Measurements from ENCODE around the gene CARD11.
"Not testable (repeated sequence)": the region's sequence is repeated elsewhere in the genome, so short reads cannot be mapped to it uniquely, and the experiment has no call there.

The CARD11 gene

DNA sequence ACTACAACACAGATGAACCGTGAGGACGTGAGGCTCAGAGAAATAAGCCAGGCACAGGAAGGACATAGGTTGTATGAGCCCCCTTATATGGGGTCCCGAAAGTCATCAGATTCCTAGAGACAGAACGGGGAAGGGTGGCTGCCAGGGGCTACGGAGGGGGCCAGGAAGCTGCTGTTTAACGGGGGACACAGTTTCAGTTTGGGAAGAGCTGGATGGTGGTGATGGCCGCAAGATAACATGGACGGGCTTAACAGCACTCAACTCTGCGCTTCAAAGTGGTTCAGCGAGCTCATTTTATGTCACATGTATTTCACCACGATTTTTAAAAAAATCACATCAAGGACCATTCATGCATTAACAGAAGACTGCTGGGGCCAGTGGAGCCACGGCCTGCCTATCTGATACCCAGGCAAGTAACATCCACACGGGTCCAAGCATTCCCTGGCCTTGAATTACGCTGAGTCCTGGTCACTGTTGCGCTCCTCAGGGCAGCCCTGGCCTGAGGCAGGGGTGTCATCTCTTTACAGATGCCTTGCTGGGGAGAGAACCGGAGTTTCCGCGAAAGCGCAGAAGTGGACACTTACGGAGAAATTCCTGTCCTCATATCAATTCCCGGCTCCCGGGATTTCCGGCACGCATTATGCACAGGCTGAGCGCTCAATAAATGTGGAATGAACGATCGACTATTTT, 1.5 kb downstream of the CARD11 start:
- Histone ChIP-seq H3K4ac (ENCODE audit: low read depth, low read length) (no peak overlapping the region), H3K27ac (ENCODE audit: low read depth, low read length) (no peak overlapping the region), H2AK5ac (ENCODE audit: low read length) (no peak overlapping the region), H3K4me2 (ENCODE audit: low read length) (no peak overlapping the region), H4K8ac (ENCODE audit: low read depth, low read length) (no peak overlapping the region), H3K18ac (ENCODE audit: low read length) (no peak overlapping the region), H3K14ac (ENCODE audit: low read length) (no peak overlapping the region), H3K79me2 (ENCODE audit: control insufficient read depth, insufficient read depth, low read length, poor library complexity) (no peaks in the 10 kb centered on the region), H4K91ac (ENCODE audit: low read depth, low read length) (no peak overlapping the region), H4K12ac (ENCODE audit: low read depth, low read length) (no peak overlapping the region), H3K4me1 (ENCODE audit: control insufficient read depth in 1 of 2, insufficient read depth in 2 of 2, low read length in 2 of 2) (peaks cover 0 to 5% of the 10 kb centered on the region in 2 experiments), H3K36me3 (ENCODE audit: control insufficient read depth in 1 of 2, insufficient read depth in 2 of 2, low read length in 2 of 2) (no peaks in the 10 kb centered on the region), H3K23ac (ENCODE audit: low read length) (no peak overlapping the region), H3K27me3 (ENCODE audit: insufficient read depth, low read length) (no peaks in the 10 kb centered on the region), H2BK5ac (ENCODE audit: low read depth, low read length, poor library complexity) (no peak overlapping the region), H3K9ac (ENCODE audit: low read length) (no peak overlapping the region), H3K9me3 (ENCODE audit: insufficient read depth, low read depth, low read length) (peaks cover 2% of the 10 kb centered on the region), H2BK12ac (ENCODE audit: low read length) (no peak overlapping the region), H2BK120ac (ENCODE audit: insufficient read depth, low read length, poor library complexity) (no peak overlapping the region), H3K4me3 (ENCODE audit: low read depth, low read length) (no peak overlapping the region), H3K79me1 (ENCODE audit: low read length) (no peaks in the 10 kb centered on the region), H2AFZ (ENCODE audit: insufficient read depth, low read length, poor library complexity) (no peak overlapping the region)
- DNase-seq: no peak
- no CpG with 5 or more reads among the region's 27 CpGs for WGBS (ENCODE audit: extremely low coverage, insufficient coverage, insufficient read length)

- Histone ChIP-seq H3K9ac (ENCODE audit: low read length) (no peak overlapping the region), H4K8ac (ENCODE audit: low read depth, low read length) (no peak overlapping the region), H4K91ac (ENCODE audit: low read depth, low read length) (no peak overlapping the region), H3K27ac (ENCODE audit: low read depth, low read length) (no peak overlapping the region), H2BK120ac (ENCODE audit: insufficient read depth, low read length, poor library complexity) (no peak overlapping the region), H4K12ac (ENCODE audit: low read depth, low read length) (no peak overlapping the region), H3K79me1 (ENCODE audit: low read length) (no peaks in the 10 kb centered on the region), H3K4me2 (ENCODE audit: low read length) (no peak overlapping the region), H2BK5ac (ENCODE audit: low read depth, low read length, poor library complexity) (no peak overlapping the region), H3K9me3 (ENCODE audit: insufficient read depth, low read depth, low read length) (no peaks in the 10 kb centered on the region), H3K4ac (ENCODE audit: low read depth, low read length) (no peak overlapping the region), H2AK5ac (ENCODE audit: low read length) (no peak overlapping the region), H3K36me3 (ENCODE audit: control insufficient read depth in 1 of 2, insufficient read depth in 2 of 2, low read length in 2 of 2) (no peaks in the 10 kb centered on the region), H2AFZ (ENCODE audit: insufficient read depth, low read length, poor library complexity) (no peak overlapping the region), H3K4me1 (ENCODE audit: control insufficient read depth in 1 of 2, insufficient read depth in 2 of 2, low read length in 2 of 2) (peaks cover 0 to 5% of the 10 kb centered on the region in 2 experiments), H3K18ac (ENCODE audit: low read length) (no peak overlapping the region), H3K79me2 (ENCODE audit: control insufficient read depth, insufficient read depth, low read length, poor library complexity) (no peaks in the 10 kb centered on the region), H3K4me3 (ENCODE audit: low read depth, low read length) (no peak overlapping the region), H2BK12ac (ENCODE audit: low read length) (no peak overlapping the region), H3K27me3 (ENCODE audit: insufficient read depth, low read length) (no peaks in the 10 kb centered on the region), H3K14ac (ENCODE audit: low read length) (no peak overlapping the region), H3K23ac (ENCODE audit: low read length) (no peak overlapping the region)
- WGBS (ENCODE audit: extremely low coverage, insufficient coverage, insufficient read length): no CpG with 5 or more reads among the region's 9 CpGs
- DNase-seq: no peak
Measured at GRCh38 chr7:3039787-3040186, 3.9 kb downstream of the CARD11 start.

DNA sequence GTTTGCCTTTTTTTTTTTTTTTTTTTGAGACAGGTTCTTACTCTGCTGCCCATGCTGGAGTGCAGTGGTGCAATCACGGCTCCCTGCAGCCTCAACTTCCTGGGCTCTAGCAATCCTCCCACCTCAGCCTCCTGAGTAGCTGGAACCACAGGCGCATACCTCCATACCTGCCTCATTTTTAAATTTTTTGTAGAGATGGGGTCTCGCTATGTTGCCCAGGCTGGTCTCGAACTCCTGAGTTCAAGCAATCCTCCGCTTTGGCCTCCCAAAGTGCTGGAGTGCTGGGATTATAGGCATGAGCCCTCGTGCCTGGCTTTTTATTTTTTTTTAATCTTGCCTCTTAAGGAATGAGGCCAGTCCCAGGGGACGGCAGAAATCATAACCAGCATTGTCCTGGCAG, 5.7 kb downstream of the CARD11 start:
- not testable (repeated sequence) for H2BK12ac ChIP-seq (ENCODE audit: low read length); H3K4me1 ChIP-seq (ENCODE audit: control insufficient read depth in 1 of 2, insufficient read depth in 2 of 2, low read length in 2 of 2)

GRCh38 chr7:3037259-3037658, 6.4 kb downstream of the CARD11 start:
- no peak overlapping the region for H2BK12ac ChIP-seq (ENCODE audit: low read length)
- no peak overlapping the region for H4K12ac ChIP-seq (ENCODE audit: low read depth, low read length)

More for the DNA sequence above, 5.7 kb downstream of the CARD11 start:
- H3K23ac ChIP-seq (ENCODE audit: low read length); H3K36me3 ChIP-seq (ENCODE audit: control insufficient read depth in 1 of 2, insufficient read depth in 2 of 2, low read length in 2 of 2); H4K12ac ChIP-seq (ENCODE audit: low read depth, low read length); H3K9me3 ChIP-seq (ENCODE audit: insufficient read depth, low read depth, low read length); H3K79me1 ChIP-seq (ENCODE audit: low read length); H3K79me2 ChIP-seq (ENCODE audit: control insufficient read depth, insufficient read depth, low read length, poor library complexity); DNase-seq; H4K8ac ChIP-seq (ENCODE audit: low read depth, low read length); H2BK120ac ChIP-seq (ENCODE audit: insufficient read depth, low read length, poor library complexity); H3K4ac ChIP-seq (ENCODE audit: low read depth, low read length); H3K9ac ChIP-seq (ENCODE audit: low read length); H3K27ac ChIP-seq (ENCODE audit: low read depth, low read length); H2BK5ac ChIP-seq (ENCODE audit: low read depth, low read length, poor library complexity); H3K14ac ChIP-seq (ENCODE audit: low read length); H3K4me3 ChIP-seq (ENCODE audit: low read depth, low read length); H2AK5ac ChIP-seq (ENCODE audit: low read length); H3K27me3 ChIP-seq (ENCODE audit: insufficient read depth, low read length); H4K91ac ChIP-seq (ENCODE audit: low read depth, low read length); H3K4me2 ChIP-seq (ENCODE audit: low read length); H2AFZ ChIP-seq (ENCODE audit: insufficient read depth, low read length, poor library complexity); H3K18ac ChIP-seq (ENCODE audit: low read length): not testable (repeated sequence)
- no CpG with 5 or more reads among the region's 7 CpGs for WGBS (ENCODE audit: extremely low coverage, insufficient coverage, insufficient read length)

More at GRCh38 chr7:3037259-3037658, 6.4 kb downstream of the CARD11 start:
- H3K4ac ChIP-seq (ENCODE audit: low read depth, low read length): no peak overlapping the region
- no peaks in the 10 kb centered on the region for H3K9me3 ChIP-seq (ENCODE audit: insufficient read depth, low read depth, low read length)
- no peak overlapping the region for H4K8ac ChIP-seq (ENCODE audit: low read depth, low read length)
- no peaks in the 10 kb centered on the region for H3K79me2 ChIP-seq (ENCODE audit: control insufficient read depth, insufficient read depth, low read length, poor library complexity)
- H2AFZ ChIP-seq (ENCODE audit: insufficient read depth, low read length, poor library complexity): no peak overlapping the region
- no peak overlapping the region for H2BK5ac ChIP-seq (ENCODE audit: low read depth, low read length, poor library complexity)
- H3K14ac ChIP-seq (ENCODE audit: low read length): no peak overlapping the region
- H3K9ac ChIP-seq (ENCODE audit: low read length): no peak overlapping the region
- no peak overlapping the region for H3K18ac ChIP-seq (ENCODE audit: low read length)
- H3K4me1 ChIP-seq (ENCODE audit: control insufficient read depth in 1 of 2, insufficient read depth in 2 of 2, low read length in 2 of 2): no peaks in the 10 kb centered on the region
- H4K91ac ChIP-seq (ENCODE audit: low read depth, low read length): no peak overlapping the region
- no peak overlapping the region for H2BK120ac ChIP-seq (ENCODE audit: insufficient read depth, low read length, poor library complexity)
- H3K23ac ChIP-seq (ENCODE audit: low read length): no peak overlapping the region
- H3K27ac ChIP-seq (ENCODE audit: low read depth, low read length): no peak overlapping the region
- no peak overlapping the region for H3K4me2 ChIP-seq (ENCODE audit: low read length)
- DNase-seq: no peak
- H3K36me3 ChIP-seq (ENCODE audit: control insufficient read depth in 1 of 2, insufficient read depth in 2 of 2, low read length in 2 of 2): no peaks in the 10 kb centered on the region
- WGBS (ENCODE audit: extremely low coverage, insufficient coverage, insufficient read length): no CpG with 5 or more reads among the region's 4 CpGs
- no peak overlapping the region for H3K4me3 ChIP-seq (ENCODE audit: low read depth, low read length)
- no peaks in the 10 kb centered on the region for H3K27me3 ChIP-seq (ENCODE audit: insufficient read depth, low read length)
- H2AK5ac ChIP-seq (ENCODE audit: low read length): no peak overlapping the region
- H3K79me1 ChIP-seq (ENCODE audit: low read length): no peaks in the 10 kb centered on the region

Data from trophoblast cell (in vitro differentiated cells and primary cell).